HG03108 (cell line): ENCODE measurements around the gene AXDND1.
"Not testable (repeated sequence)": the region's sequence is repeated elsewhere in the genome, so short reads cannot be mapped to it uniquely, and the experiment has no call there.

Experiments used
- ATAC-seq: cut with Tn5 transposase; IDR thresholded peaks from one replicate; pipeline ENCODE4 v1.9.1; 2021; ENCODE audit warnings: moderate library complexity; ENCODE audit not compliant: unreplicated experiment

Gene AXDND1

GRCh38 chr1:179365342-179366092 lies at the start of gene AXDND1:
Gene AXDND1 (plus strand): TSS chr1:179365971. CDS start chr1:179366510, 539 bp downstream.
- peak; percentile 96 for ATAC-seq

- no peak for ATAC-seq
Observed at GRCh38 chr1:179318491-179318890, 47.3 kb upstream of the AXDND1 start.

GRCh38 chr1:179321533-179322216 lies 44.1 kb upstream of the AXDND1 start:
- ATAC-seq, result no peak

- ATAC-seq, result no peak
Observed at GRCh38 chr1:179322557-179322956, 43.2 kb upstream of the AXDND1 start.

- ATAC-seq, result no peak
Observed at GRCh38 chr1:179323436-179323835, 42.3 kb upstream of the AXDND1 start.

- no peak for ATAC-seq
Observed at GRCh38 chr1:179325836-179326235, 39.9 kb upstream of the AXDND1 start.

GRCh38 chr1:179326746-179327145 lies 39.0 kb upstream of the AXDND1 start:
- ATAC-seq, result no peak

- no peak for ATAC-seq
Observed at GRCh38 chr1:179327196-179327595, 38.6 kb upstream of the AXDND1 start.

GRCh38 chr1:179327679-179328078 lies 38.1 kb upstream of the AXDND1 start:
- ATAC-seq, result no peak

GRCh38 chr1:179329862-179330261 lies 35.9 kb upstream of the AXDND1 start:
- ATAC-seq, result no peak

GRCh38 chr1:179334440-179334839 lies 31.3 kb upstream of the AXDND1 start:
- ATAC-seq, result no peak

GRCh38 chr1:179337288-179337687 lies 28.5 kb upstream of the AXDND1 start:
- no peak for ATAC-seq

GRCh38 chr1:179337942-179338560 lies 27.7 kb upstream of the AXDND1 start:
- no peak for ATAC-seq

- no peak for ATAC-seq
Observed at GRCh38 chr1:179340918-179341317, 24.9 kb upstream of the AXDND1 start.

- no peak for ATAC-seq
Observed at GRCh38 chr1:179341943-179342547, 23.7 kb upstream of the AXDND1 start.

GRCh38 chr1:179342740-179343404 lies 22.9 kb upstream of the AXDND1 start:
- ATAC-seq, result no peak

GRCh38 chr1:179351281-179351680 lies 14.5 kb upstream of the AXDND1 start:
- ATAC-seq, result no peak

- ATAC-seq, result no peak
Observed at GRCh38 chr1:179352236-179352635, 13.5 kb upstream of the AXDND1 start.

- no peak for ATAC-seq
Observed at GRCh38 chr1:179353546-179353945, 12.2 kb upstream of the AXDND1 start.

GRCh38 chr1:179361631-179362030 lies 4.1 kb upstream of the AXDND1 start:
- not testable (repeated sequence) for ATAC-seq
